Right cardiac atrium (tissue), 5 donors: ENCODE results near the gene OR1F1. TPM values are rescaled to one million over a fixed set of nuclear protein-coding genes. Genes with fewer than 3 reads are reported as not detected.
"Not testable (repeated sequence)": the region's sequence is repeated elsewhere in the genome, so short reads cannot be mapped to it uniquely, and the experiment has no call there.

Experiments used
- ATAC-seq, 2 donors: fragments of 200-7000 bp; cut with Tn5 transposase; one replicate each; pipeline versions ENCODE4 v1.8.0 to v1.9.1; 2020; ENCODE audit warnings: moderate library complexity in 2 of 2, mild to moderate bottlenecking in 1 of 2
- DNase-seq, 3 donors: peaks; one replicate each; pipeline ENCODE4 v3.0.0-alpha.2; 2020
- H3K27ac ChIP-seq: one replicate; pipeline ENCODE4 v1.5.1; 2013; ENCODE audit warnings: mild to moderate bottlenecking, low read length, control low read depth, moderate library complexity
- H3K27me3 ChIP-seq: one replicate; pipeline ENCODE4 v1.6.1; 2013; ENCODE audit not compliant: control insufficient read depth, insufficient read depth
- H3K4me1 ChIP-seq: one replicate; pipeline ENCODE4 v1.6.1; 2013; ENCODE audit warnings: low read length; ENCODE audit not compliant: control insufficient read depth, insufficient read depth
- H3K4me3 ChIP-seq: one replicate; pipeline ENCODE4 v1.5.1; 2013; ENCODE audit warnings: low read length, control low read depth
- H3K9me3 ChIP-seq: one replicate; pipeline ENCODE4 v1.6.1; 2013; ENCODE audit warnings: low read length; ENCODE audit not compliant: control insufficient read depth
- WGBS: extraction: QIAGEN DNeasy Blood & Tissue Kit; methylation state at CpG from one replicate; pipeline ENCODE4 v1.1.7; 2013; 5-methylcytosine and 5-hydroxymethylcytosine counted together
- intact Hi-C, 4 donors: fragments of 100-400 bp; cut with DNase I; formaldehyde crosslinking; loops; one replicate each; pipeline versions ENCODE4 v1.11.0 to v1.14.0; 2022 to 2023
- long read RNA-seq, 4 donors: library from polyadenylated mRNA; unstranded; transcript quantifications; one replicate each; pipeline ENCODE4 v2.0.0, GENCODE V29; 2020 to 2021
- polyA plus RNA-seq: library from polyadenylated mRNA; stranded (reverse); fragments of 200-250 nt; gene quantifications from one replicate; pipeline ENCODE4 v1.2.3, GENCODE V29; 2013
- total RNA-seq, 4 donors: library from RNA; stranded (reverse); fragmentation: NEBNext Ultra II Directional; extraction: Animal tissue kit (Norgen Biotek cat#: 25700); gene quantifications; one replicate each; pipeline ENCODE4 v1.2.1, GENCODE V29; 2021
- donor health status: healthy with polysubstance abuse.
- donor health status: DM: no; HTN: yes; CAD: no.
- donor health status: DM: no; HTN: no; CAD: no.
- donor health status: DM: no; HTN: yes; CAD: no; lungs with severe emphysema.
- donor health status: DM: yes; HTN: yes; CAD: no.

Gene OR1F1
- total RNA-seq (not detected), polyA plus RNA-seq (not detected)
- long read RNA-seq, donor 1: 0 reads
- long read RNA-seq, donor 2: 0 reads
- long read RNA-seq, donor 3: 0 reads
- long read RNA-seq, donor 4: 0 reads

GRCh38 chr16:3187798-3188674 is at the start of gene OR1F1:
Gene OR1F1, plus strand, starts transcription at chr16:3188204.
- peak within 1 kb of the TSS; percentile 2 for H3K4me3 ChIP-seq
- H3K27ac ChIP-seq: no peak within 1 kb of the TSS
- intact Hi-C loops: no loop called here
- WGBS: 2% methylated on average over 51 of the region's 51 CpGs
- no peaks in the 10 kb centered on the region for H3K9me3 ChIP-seq
- ATAC-seq: peak in 1 of 2 donors; percentile 18
- no peaks in the 10 kb centered on the region for H3K27me3 ChIP-seq
- no peaks in the 10 kb centered on the region for H3K4me1 ChIP-seq
- no peak for DNase-seq

GRCh38 chr16:3138342-3138741 is 49.7 kb upstream of the OR1F1 start:
- Histone ChIP-seq H3K4me3 (no peak overlapping the region), H3K9me3 (no peaks in the 10 kb centered on the region), H3K27ac (no peak overlapping the region), H3K4me1 (peaks cover 3% of the 10 kb centered on the region), H3K27me3 (no peaks in the 10 kb centered on the region)
- DNase-seq (peak in 2 of 3 donors; percentile 10 to 49), ATAC-seq (no peak)
- 83% methylated on average over 21 of the region's 21 CpGs for WGBS
- intact Hi-C loops: no loop called here

- 87% methylated on average over 14 of the region's 14 CpGs for WGBS
- DNase-seq (no peak), ATAC-seq (no peak)
- intact Hi-C loops: no loop called here
- H3K4me3 ChIP-seq: no peak overlapping the region
- no peaks in the 10 kb centered on the region for H3K27me3 ChIP-seq
- peaks cover 5% of the 10 kb centered on the region for H3K4me1 ChIP-seq
- H3K27ac ChIP-seq: no peak overlapping the region
- H3K9me3 ChIP-seq: no peaks in the 10 kb centered on the region
These were observed 49.1 kb upstream of the OR1F1 start for GRCh38 chr16:3138823-3139426.

- H3K4me1 ChIP-seq: not testable (repeated sequence)
These were observed 48.4 kb upstream of the OR1F1 start for GRCh38 chr16:3139561-3139960.

GRCh38 chr16:3140603-3141427 is 47.2 kb upstream of the OR1F1 start:
- H3K4me1 ChIP-seq: peaks cover 4% of the 10 kb centered on the region
- H3K27ac ChIP-seq: no peak overlapping the region
- peak in 2 of 3 donors; percentile 10 to 35 for DNase-seq
- intact Hi-C loops: no loop called here
- H3K4me3 ChIP-seq: no peak overlapping the region
- no peak for ATAC-seq
- WGBS: 94% methylated on average over 69 of the region's 69 CpGs
- H3K9me3 ChIP-seq: no peaks in the 10 kb centered on the region
- no peaks in the 10 kb centered on the region for H3K27me3 ChIP-seq

More at GRCh38 chr16:3139561-3139960, 48.4 kb upstream of the OR1F1 start:
- DNase-seq, intact Hi-C loops, H3K27ac ChIP-seq, ATAC-seq, H3K4me3 ChIP-seq, H3K9me3 ChIP-seq, H3K27me3 ChIP-seq: not testable (repeated sequence)
- 91% methylated on average over 9 of the region's 9 CpGs for WGBS

- no peaks in the 10 kb centered on the region for H3K9me3 ChIP-seq
- no peak overlapping the region for H3K4me3 ChIP-seq
- peaks cover 2% of the 10 kb centered on the region for H3K4me1 ChIP-seq
- 94% methylated on average over 23 of the region's 23 CpGs for WGBS
- peak in 1 of 3 donors; percentile 52 for DNase-seq
- H3K27ac ChIP-seq: no peak overlapping the region
- ATAC-seq: no peak
- intact Hi-C loops: no loop called here
- H3K27me3 ChIP-seq: no peaks in the 10 kb centered on the region
These were observed 46.2 kb upstream of the OR1F1 start for GRCh38 chr16:3141781-3142311.

- 94% methylated on average over 22 of the region's 22 CpGs for WGBS
- no peak overlapping the region for H3K4me3 ChIP-seq
- H3K9me3 ChIP-seq: no peaks in the 10 kb centered on the region
- H3K4me1 ChIP-seq: peaks cover 2% of the 10 kb centered on the region
- no peak overlapping the region for H3K27ac ChIP-seq
- no peaks in the 10 kb centered on the region for H3K27me3 ChIP-seq
- ATAC-seq (no peak), DNase-seq (peak in 2 of 3 donors; percentile 9 to 43)
- intact Hi-C loops: no loop called here
These were observed 45.7 kb upstream of the OR1F1 start for GRCh38 chr16:3142327-3142726.

GRCh38 chr16:3142770-3143169 is 45.2 kb upstream of the OR1F1 start:
- ATAC-seq (no peak), DNase-seq (peak in 2 of 3 donors; percentile 11 to 55)
- H3K9me3 ChIP-seq: no peaks in the 10 kb centered on the region
- peaks cover 2% of the 10 kb centered on the region for H3K4me1 ChIP-seq
- WGBS: 87% methylated on average over 13 of the region's 13 CpGs
- no peak overlapping the region for H3K4me3 ChIP-seq
- no peaks in the 10 kb centered on the region for H3K27me3 ChIP-seq
- peak overlapping the region; percentile 86 for H3K27ac ChIP-seq
- intact Hi-C loops: no loop called here

GRCh38 chr16:3143189-3143588 is 44.8 kb upstream of the OR1F1 start:
- peak in 2 of 3 donors; percentile 7 to 60 for DNase-seq
- intact Hi-C loops: no loop called here
- Histone ChIP-seq H3K27me3 (no peaks in the 10 kb centered on the region), H3K27ac (peak overlapping the region; percentile 86), H3K9me3 (no peaks in the 10 kb centered on the region), H3K4me1 (peaks cover 2% of the 10 kb centered on the region), H3K4me3 (no peak overlapping the region)
- 89% methylated on average over 11 of the region's 11 CpGs for WGBS
- ATAC-seq: no peak

- Histone ChIP-seq H3K9me3 (no peaks in the 10 kb centered on the region), H3K4me1 (peaks cover 2% of the 10 kb centered on the region), H3K27me3 (no peaks in the 10 kb centered on the region), H3K27ac (peak overlapping the region; percentile 86), H3K4me3 (no peak overlapping the region)
- 68% methylated on average over 23 of the region's 23 CpGs for WGBS
- intact Hi-C loops: no loop called here
- DNase-seq (peak; percentile 35 to 81 (median 74)), ATAC-seq (peak; percentile 55 to 71)
These were observed 44.2 kb upstream of the OR1F1 start for GRCh38 chr16:3143598-3144320.
